ENCODE measurements around the gene MAPK6. TPM values are rescaled to one million over a fixed set of nuclear protein-coding genes. Genes with fewer than 3 reads are reported as not detected.

MAPK6 gene
- total RNA-seq, 1 donor from 2014 or later, result 77.8 TPM

- Mint-ChIP-seq H3K27ac (ENCODE audit: unreplicated experiment) (peak overlapping the region; percentile 35), H3K4me1 (peaks cover 39% of the 10 kb centered on the region), H3K27me3 (ENCODE audit: low read depth) (no peaks in the 10 kb centered on the region), H3K36me3 (ENCODE audit: low read depth) (no peaks in the 10 kb centered on the region), H3K4me3 (peak overlapping the region; percentile 53), H3K9me3 (no peaks in the 10 kb centered on the region)
- DNase-seq (ENCODE audit: low read depth, low spot score), result no peak
- TF ChIP-seq, protein P1, sequence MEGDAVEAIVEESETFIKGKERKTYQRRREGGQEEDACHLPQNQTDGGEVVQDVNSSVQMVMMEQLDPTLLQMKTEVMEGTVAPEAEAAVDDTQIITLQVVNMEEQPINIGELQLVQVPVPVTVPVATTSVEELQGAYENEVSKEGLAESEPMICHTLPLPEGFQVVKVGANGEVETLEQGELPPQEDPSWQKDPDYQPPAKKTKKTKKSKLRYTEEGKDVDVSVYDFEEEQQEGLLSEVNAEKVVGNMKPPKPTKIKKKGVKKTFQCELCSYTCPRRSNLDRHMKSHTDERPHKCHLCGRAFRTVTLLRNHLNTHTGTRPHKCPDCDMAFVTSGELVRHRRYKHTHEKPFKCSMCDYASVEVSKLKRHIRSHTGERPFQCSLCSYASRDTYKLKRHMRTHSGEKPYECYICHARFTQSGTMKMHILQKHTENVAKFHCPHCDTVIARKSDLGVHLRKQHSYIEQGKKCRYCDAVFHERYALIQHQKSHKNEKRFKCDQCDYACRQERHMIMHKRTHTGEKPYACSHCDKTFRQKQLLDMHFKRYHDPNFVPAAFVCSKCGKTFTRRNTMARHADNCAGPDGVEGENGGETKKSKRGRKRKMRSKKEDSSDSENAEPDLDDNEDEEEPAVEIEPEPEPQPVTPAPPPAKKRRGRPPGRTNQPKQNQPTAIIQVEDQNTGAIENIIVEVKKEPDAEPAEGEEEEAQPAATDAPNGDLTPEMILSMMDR (conservative IDR thresholded peaks at IDR 0.05), result no peak
Measured at GRCh38 chr15:52023169-52023922, 4.3 kb downstream of the MAPK6 start.

- Mint-ChIP-seq H3K27me3 (ENCODE audit: low read depth) (no peaks in the 10 kb centered on the region), H3K27ac (ENCODE audit: unreplicated experiment) (no peak overlapping the region), H3K36me3 (ENCODE audit: low read depth) (peaks cover 18% of the 10 kb centered on the region), H3K9me3 (peaks cover under 1% of the 10 kb centered on the region), H3K4me1 (peaks cover 4% of the 10 kb centered on the region), H3K4me3 (no peak overlapping the region)
- no peak for DNase-seq (ENCODE audit: low read depth, low spot score)
- TF ChIP-seq, protein P1 (conservative IDR thresholded peaks at IDR 0.05), result no peak
Measured at GRCh38 chr15:52028431-52029093, 9.5 kb downstream of the MAPK6 start.

DNA sequence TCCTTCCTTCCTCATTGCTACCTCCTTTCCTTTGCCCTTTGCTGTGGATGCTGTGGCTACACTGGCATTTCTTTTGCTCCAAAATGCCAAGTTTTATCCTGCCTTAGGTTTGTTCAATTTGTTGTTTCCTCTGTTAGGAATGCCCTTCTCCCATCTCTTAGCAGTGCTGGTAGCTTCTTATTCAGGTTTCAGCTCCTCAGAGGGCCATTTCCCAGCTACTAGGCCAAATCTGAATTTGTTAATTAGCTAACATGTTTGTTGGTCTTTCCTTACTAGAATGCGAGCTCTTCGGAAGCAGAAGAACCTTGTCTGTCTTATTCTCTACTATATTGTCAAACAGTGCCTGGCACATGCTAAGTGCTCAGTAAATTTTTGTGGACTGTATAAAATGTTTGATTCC lies 11.0 kb downstream of the MAPK6 start:
- Mint-ChIP-seq H3K4me1 (peaks cover 4% of the 10 kb centered on the region), H3K27me3 (ENCODE audit: low read depth) (no peaks in the 10 kb centered on the region), H3K36me3 (ENCODE audit: low read depth) (peaks cover 29% of the 10 kb centered on the region), H3K9me3 (peaks cover 5% of the 10 kb centered on the region), H3K27ac (ENCODE audit: unreplicated experiment) (no peak overlapping the region), H3K4me3 (no peak overlapping the region)
- DNase-seq (ENCODE audit: low read depth, low spot score), result no peak
- TF ChIP-seq, protein P1 (conservative IDR thresholded peaks at IDR 0.05), result no peak

- Mint-ChIP-seq H3K4me1 (peaks cover 4% of the 10 kb centered on the region), H3K27me3 (ENCODE audit: low read depth) (no peaks in the 10 kb centered on the region), H3K36me3 (ENCODE audit: low read depth) (peaks cover 31% of the 10 kb centered on the region), H3K9me3 (peaks cover 5% of the 10 kb centered on the region), H3K4me3 (no peak overlapping the region), H3K27ac (ENCODE audit: unreplicated experiment) (no peak overlapping the region)
- DNase-seq (ENCODE audit: low read depth, low spot score), result no peak
- TF ChIP-seq, protein P1 (conservative IDR thresholded peaks at IDR 0.05), result no peak
Measured at GRCh38 chr15:52031556-52031955, 12.5 kb downstream of the MAPK6 start.

DNA sequence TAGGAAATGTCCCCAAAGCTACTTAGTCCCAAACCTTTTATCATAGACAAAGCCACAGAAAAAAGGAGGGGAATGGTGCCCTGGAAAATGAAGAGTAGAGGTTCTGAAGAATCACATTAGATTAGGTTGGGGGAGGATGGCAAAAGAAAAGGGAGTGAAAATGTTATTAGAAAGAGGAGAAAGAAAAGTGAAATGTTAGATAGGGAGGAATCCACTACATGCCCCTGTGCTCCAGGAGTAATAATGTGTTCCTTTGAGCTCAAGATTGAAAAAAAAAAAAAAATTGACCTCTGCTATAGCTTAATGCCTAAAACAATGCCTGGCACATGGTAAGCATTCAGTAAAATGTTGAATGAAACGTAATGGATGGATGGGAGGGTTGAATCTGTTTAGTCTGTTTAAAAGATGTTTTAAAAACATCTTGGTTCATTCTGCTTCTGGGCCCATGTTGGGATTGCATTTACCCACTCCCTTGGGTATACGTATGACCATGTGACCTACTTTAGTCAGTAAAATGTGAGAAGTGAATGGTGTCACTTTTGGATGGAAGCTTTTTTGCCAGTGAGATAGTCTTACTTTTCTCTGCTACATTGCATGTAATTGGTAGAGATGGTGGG lies 19.0 kb downstream of the MAPK6 start:
- no peak overlapping the region for H3K4me3 Mint-ChIP-seq
- peak overlapping the region; percentile 64 for H3K27ac Mint-ChIP-seq (ENCODE audit: unreplicated experiment)
- H3K9me3 Mint-ChIP-seq, result peaks cover 5% of the 10 kb centered on the region
- H3K27me3 Mint-ChIP-seq (ENCODE audit: low read depth), result no peaks in the 10 kb centered on the region
- DNase-seq (ENCODE audit: low read depth, low spot score), result no peak
- H3K4me1 Mint-ChIP-seq, result peaks cover 49% of the 10 kb centered on the region
- TF ChIP-seq, protein P1 (conservative IDR thresholded peaks at IDR 0.05), result no peak
- peaks cover 18% of the 10 kb centered on the region for H3K36me3 Mint-ChIP-seq (ENCODE audit: low read depth)
